DMS114 treated with DMSO at 0.1 percent for 48 hours (cell line): ENCODE data around the gene PSMB5.

ENCODE experiments used
- DNase-seq: peaks from one replicate; lab custom pipeline; 2025; ENCODE audit not compliant: unreplicated experiment; lab: John Stamatoyannopoulos, UW

The PSMB5 gene

DNA sequence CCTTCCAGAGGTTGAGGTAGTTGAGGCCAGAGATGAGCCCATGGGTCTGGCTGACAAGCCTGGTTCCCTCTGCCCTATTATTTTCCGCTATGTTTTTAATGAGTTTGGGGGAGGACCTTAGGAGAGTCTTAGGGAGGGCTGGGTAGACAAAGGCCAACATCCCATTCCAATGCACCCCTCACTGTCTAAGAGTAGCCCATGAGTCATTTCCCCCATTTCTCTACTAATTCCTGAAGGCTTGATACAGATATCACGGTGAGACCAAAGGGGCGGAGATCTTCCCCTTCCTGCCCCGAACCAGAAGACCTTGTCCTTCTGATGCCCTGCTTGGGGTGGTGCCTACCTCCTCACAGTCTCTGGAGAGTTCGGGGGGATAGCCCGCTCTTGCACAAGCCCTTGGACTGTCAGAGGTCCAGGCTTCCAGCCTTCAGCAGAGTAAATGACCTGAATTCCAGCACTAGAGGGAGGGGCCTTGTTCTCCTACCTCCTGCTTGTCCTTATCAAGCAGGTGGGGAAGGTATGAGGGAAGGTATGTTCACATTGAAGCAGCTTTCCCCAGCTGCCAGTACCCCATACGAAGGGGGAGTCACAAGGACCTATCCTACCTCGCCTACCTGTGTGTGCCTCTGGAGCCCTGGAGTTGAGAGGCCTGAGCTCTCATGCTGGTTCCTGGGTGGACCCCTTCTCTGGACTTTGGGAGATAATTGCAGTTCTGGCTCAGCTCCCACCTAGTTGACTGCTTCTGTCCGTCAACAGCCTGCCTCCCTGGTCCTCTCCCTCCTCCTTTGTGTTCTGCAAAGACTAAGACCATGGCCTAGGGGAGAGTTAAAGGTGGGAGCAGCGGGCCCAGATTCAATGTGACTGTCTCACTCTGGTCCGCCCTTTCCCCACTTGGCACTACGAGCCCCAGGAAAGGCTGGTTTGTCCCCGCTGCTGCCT, 11.0 kb upstream of the PSMB5 start:
- no peak for DNase-seq

DNA sequence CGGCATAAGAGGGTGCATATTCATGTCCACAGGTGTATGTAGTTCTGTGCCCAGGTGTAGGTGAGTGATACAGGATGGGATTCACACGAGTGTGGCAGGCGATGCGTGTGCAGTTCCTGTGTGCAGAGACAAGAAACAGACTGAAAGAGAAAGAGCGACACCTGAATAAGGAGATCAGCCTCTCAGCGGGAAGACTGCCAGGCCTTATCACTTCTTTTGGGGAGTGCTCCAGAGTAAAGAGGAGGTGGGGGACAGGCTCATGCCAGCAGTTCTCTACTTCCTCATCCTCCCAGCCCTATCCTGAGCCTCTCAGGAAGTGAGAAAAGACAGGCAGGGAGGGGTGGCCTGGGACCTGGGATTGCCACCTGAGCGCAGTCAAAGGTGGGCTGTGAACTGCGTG, 10.1 kb upstream of the PSMB5 start:
- DNase-seq = no peak

DNA sequence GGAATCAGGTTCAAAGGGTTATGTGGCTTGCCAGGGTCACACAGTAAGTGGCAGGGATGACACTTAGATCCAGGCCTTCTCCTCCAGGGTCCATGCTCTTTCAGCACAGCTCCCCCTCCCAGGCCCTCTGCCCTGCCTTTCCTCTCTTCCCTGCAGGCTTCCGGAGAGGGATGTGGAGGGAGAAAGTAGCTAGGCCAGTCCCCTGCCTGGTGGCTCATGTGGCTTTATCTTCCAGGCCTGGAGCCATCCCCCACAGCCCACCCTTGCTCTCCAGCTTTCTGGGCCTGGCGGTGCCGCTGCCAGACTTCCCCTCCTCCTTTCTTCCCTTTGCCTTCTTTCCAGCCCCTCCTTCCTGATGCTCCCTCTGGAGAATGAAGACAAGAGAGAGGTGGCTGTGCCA, 9.1 kb upstream of the PSMB5 start:
- no peak for DNase-seq

DNA sequence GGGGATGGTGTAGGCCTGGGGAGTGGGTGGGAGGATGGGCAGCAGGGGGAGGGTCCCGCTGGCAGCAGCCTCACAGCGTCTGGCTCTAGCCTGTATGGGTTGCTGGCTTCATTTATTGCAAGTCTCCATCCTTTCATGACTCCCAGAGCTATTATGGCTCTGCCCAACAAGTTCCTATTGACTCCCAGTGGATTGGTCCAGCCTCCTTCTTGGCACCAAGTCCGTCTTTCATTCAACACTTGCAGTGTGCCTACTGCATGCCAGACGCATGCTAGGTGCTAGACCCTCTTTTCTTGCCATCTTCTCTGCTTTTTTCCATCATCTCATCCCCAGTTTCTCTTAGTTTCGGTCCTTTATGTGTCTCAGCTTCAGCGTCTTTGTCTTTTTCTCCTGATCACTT, 8.4 kb upstream of the PSMB5 start:
- DNase-seq = no peak

DNA sequence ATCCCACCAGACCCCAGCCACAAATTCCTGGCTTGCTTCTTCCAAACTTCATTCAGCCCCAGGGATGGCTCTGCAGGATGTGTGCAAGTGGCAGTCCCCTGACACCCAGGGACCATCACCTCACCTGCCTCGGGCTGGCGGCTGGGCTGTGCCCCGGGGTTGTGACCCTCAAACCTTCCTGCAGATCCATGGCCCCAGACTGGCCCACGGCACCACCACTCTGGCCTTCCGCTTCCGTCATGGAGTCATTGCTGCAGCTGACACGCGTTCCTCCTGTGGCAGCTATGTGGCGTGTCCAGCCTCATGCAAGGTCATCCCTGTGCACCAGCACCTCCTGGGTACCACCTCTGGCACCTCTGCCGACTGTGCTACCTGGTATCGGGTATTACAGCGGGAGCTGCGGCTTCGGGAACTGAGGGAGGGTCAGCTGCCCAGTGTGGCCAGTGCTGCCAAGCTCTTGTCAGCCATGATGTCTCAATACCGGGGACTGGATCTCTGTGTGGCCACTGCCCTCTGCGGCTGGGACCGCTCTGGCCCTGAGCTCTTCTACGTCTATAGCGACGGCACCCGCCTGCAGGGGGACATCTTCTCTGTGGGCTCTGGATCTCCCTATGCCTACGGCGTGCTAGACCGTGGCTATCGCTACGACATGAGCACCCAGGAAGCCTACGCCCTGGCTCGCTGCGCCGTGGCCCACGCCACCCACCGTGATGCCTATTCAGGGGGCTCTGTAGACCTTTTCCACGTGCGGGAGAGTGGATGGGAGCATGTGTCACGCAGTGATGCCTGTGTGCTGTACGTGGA, 7.7 kb upstream of the PSMB5 start, which contains the start of gene PSMB11:
Gene PSMB11, plus strand, starts transcription at position 51 of the 804 bp plus-strand sequence. Its CDS starts 14 bp downstream, at position 65.
- DNase-seq = no peak

DNA sequence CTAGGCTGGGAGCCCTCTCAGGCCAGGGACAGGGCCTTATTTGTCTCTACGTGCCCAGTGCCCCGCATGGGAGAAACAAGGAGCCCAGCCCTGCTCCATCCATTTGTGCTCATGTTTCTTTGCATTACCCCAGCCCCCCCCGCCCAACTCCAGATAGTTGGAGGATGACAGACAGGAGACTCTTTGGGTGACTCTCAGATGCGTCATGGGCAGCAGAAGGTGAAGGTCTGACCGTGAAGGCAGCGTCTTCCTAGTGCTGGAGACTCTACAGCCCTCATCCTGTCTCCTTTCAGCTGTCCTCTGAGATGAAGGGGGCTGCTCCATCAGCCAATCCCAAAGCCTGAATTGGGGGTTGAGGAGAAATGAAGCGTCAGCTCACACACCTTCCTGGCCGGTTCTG, 7.0 kb upstream of the PSMB5 start:
- DNase-seq = no peak

DNA sequence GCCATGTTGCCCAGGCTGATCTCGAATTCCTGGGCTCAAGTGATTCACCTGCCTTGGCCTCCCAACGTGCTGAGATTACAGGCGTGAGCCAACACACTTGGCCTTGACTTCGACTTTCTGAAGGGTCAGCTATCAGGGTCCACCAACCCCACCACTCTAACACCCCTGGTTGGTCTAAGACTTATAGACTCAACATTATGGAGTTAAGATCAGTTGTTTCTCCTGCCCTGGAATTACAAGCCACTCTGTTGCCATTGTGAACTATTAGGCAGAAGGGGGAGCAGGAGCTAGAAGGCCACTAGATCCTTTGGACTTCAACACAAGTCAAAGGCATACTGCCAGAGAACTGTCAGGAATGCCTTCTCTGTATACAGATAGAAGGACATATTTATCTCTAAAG, 5.4 kb upstream of the PSMB5 start:
- no peak for DNase-seq

DNA sequence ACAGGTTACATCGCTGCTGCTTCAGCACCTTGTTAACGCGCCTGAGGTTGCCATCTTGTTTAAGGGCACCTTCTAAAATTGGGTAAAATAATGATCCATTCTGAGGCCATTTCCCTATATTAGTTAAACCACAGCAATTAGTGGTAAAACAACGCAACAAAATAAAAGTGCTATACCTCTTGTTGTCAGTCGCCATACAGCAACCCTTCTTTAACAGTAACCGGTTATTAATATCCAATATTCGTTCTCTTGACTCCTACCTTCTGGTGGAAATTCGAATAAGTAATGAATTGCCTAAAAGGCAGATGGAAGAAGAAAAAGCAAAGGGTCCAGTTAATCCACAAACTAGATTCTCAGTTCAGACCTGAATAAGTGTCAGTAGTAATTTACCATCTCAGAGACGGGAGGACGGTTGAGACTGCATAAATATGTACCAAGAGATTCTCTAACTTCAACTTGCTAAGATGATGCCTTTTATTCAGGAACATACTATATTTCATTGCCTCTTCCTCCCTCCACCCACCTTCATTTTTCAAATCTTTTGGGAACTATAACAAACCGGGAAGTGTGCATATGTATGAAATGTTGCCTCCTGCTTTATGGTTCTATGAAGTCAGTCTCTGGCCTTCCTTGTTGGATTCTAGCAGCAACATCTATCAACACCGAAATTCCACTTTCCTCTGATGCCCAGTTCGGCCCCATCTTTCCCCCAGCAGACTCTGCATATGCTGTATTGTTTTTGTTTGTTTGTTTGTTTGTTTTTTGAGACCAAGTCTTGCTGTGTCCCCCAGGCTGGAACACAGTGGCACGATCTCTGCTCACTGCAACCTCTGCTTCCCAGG, 824 bp upstream of the PSMB5 start:
- DNase-seq = no peak

DNA sequence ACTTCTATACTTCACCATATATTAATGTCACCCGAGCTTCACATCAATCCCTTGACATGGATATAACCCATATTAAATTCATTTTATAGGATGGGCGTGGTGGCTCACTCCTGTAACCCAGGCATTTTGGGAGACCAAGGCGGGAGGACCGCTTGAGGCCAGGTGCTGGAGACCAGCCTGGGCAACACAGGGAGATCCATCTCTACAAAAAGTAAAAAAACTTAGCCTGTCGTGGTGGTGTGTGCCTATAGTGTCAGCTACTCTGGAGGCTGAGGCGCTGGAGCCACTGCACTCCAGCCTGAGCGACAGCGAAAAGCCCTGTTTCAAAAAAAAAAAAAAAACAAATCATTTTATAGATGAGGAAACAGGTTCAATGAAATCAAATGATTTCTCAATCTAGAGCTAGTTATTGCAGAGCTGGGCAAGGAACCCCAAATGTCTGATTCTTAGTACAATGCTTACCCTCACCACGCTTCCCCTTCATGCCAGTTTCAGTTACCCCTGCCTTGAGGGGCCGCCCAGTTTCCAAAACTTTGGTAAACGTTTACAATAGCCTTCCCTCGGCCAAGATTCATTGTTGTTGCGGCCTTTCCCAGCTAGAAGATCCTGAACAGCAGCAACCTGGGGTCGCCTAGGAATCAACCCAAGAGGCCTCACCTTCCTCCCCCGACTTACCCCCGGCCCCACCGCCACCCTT, 751 bp downstream of the PSMB5 start:
- DNase-seq = no peak

DNA sequence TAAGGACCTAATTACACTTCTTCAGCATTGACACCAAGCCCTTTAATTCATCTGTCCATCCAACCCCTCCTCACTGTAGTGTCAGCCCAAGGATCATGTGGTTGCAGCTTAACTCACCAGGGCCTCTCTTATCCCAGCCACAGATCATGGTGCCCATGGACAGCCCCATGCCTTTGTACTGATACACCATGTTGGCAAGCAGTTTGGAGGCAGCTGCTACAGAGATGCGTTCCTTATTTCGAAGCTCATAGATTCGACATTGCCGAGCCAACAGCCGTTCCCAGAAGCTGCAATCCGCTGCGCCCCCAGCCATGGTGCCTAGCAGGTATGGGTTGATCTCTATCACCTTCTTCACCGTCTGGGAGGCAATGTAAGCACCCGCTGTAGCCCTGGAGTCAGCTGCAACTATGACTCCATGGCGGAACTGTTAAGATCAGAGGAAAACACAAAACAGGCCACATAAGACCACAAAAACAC, 1.4 kb downstream of the PSMB5 start:
- no peak for DNase-seq

DNA sequence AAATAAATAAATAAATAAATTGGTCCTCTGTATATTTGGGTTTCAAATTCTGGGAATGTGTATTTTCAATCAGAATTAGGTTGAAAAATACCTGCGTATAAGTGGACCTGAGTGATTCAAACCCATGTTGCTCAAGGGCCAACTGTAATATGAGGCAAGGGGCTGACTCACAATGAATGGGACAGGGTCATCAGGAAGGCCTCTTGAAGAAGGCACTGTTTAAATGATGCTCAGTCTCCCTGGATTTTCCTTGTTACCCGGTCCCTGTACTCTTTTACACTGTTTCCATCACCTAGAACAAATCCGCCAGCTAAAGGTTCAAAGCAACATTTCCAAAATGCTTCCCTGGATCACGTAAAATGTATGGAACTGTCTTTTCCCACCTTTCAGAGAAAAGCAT, 3.8 kb downstream of the PSMB5 start:
- DNase-seq = no peak

DNA sequence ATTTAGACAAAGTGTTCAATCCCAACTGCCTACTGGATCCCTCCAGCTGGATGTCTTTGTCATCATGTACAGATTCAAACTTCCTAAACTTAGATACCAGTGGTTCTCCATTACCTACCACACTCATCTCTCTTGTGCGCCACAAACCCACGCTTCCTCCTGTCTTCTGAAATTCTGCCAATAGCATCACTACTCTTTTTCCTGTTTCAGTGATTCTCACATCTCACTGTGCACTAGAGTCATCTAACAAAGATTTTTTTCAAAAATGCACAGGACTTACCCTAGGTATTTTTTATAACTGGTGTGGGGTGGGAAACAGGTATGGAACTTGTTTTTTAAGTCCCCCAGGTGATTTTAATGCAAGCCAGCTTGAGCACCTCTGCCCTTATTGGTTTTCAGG, 5.9 kb downstream of the PSMB5 start:
- no peak for DNase-seq

DNA sequence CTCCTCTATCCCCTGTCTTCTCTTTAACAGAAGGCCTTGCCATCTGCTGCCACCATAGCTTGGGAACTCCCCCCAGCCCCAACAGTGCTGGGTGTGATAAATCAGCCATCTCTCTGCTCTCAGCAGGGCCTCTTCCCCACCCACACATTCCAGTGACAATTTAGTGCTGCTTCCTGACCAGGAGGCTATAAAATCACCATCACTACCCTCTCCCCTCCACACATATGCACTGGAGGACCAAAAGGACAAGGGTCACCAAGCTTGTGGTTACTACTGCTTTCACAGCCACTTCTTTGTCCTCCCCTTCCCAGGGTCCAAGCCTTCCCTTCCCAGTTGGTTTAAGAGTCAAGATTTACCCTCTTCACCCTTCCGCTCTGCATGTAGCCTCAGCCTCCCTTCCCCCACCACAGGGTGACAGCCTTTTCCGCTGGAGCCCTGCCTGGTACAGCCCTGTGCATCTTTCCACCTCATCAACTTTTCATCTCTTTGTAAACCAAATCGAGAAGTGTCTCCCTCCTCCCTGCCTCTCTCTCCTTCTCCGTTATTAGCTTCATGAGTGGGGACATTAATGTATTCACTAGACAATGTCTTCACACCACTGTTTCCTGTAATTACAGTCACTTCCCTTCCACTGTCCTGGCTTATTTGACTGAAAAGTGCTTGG, 9.4 kb downstream of the PSMB5 start:
- DNase-seq = no peak

DNA sequence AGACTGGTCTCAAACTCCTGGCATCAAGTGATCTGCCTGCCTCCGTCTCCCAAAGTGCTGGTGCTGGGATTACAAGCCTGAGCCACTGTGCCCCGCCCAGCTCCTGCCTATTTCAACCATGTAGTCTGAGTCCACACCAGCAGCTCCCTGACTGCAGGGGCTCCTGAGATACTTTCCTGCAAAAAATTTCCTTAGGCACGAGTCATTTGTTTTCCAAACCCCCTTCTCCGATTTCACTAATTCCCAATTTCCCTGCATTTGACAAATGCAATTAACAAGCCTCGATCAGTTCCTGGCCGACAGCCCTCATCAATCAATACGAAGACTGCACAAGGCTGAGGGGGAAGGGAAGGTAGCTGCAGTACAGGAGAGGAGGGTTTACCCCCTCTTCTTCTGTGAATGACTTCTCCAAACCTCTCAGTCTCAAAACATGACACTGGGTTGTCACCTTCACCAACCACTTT, 10.1 kb downstream of the PSMB5 start:
- DNase-seq = no peak

DNA sequence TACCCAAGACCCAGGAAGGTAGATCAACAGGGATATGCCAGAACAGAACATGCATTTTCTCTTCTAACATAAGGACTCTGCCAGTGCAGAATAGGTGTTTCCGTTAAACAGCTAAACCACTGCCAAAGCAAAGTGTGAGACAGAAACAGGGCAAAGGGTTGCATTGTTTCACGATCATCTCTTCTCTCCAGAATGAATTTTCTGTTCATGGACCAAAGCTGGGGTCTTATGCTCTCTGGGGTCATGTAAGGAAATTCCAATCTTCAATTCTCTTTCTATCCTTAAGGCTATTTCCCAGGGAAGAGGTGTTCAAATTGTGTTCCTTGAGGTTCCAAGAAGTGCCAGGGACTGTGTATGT, 10.9 kb downstream of the PSMB5 start:
- DNase-seq = no peak

DNA sequence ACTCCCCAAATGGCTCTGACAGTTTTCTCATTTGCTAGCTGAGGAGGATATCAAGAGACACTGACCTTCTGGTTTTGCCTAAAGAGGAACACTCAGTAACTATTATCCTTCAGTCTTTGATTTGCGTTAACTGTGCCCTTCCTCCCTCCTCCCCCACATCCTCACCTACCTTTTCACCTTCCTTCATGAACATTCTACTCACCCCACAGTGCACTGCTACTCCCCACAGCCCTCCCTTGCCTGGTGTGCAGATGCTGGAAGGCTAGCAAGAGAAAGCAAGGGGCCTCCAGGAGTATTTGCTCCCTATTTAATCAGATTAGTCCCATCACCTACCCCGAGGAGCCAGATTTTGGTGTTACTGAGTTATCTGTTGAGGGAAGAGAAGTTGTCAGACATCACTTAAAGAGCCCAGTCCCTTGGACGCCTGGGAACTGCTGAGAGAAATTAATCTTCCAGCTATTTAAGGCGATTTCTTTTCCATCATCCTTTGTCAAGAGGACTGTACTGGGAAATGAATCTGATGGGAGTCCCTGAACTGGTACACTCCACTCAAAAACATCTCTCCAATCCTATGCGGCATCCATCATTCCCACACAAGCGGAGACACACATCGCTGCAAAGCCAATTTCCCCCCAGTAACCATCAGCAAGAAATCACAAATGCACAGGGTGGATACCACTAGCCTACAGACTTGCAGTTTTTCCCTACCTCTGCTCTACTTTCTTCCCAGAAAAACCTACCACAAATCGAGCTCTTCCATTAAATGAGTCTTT, 11.5 kb downstream of the PSMB5 start:
- DNase-seq = no peak

DNA sequence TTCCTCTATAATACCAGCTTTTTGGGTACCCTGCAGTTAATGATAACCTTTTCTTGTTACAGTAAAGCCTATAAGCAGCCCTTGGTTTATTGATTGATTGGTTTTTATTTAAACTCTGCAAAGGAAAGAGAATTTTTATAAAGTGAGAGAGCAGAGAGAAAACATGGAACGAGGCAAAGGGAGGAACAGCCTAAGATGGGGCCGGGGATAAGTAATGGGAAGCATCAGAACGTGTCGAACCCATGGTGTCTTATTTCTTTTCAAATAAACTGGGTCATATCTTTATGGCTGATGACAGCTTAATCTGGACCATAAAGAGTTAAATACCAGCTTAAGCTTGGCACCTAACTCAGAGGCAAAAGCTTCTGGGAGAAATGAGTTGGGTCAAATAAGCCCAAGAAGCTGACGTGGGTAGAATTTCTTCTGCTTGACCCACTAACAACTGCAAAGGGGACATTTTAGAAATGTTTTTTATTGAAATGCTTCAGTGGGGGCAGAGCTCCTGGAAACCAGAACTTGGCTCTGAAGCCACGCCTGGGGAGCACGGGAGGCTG, 12.7 kb downstream of the PSMB5 start:
- DNase-seq = no peak

DNA sequence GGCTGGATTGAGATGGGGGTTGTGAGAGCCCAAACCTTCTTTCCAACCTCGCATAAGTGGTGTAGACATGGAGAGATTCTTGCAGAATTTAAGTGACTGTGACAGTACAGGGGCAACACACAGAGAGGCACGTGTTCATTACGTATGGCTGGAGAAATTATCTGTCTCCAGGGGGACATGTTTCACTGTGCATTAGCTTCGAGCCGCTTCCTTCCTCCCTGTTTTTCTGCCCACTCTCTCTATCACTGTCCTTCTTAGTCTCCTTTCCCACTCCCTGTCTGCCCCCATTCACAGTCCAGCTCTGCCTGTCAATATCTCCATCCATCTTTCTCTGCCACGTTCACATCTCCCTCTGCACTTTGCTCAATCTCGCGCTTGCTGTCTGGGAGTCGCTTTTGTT, 13.3 kb downstream of the PSMB5 start:
- no peak for DNase-seq
